Spleen (tissue), 7 donors: ENCODE measurements around the gene PAN2.

Experiments
- POLR2A ChIP-seq, 3 donors: fragments of 450-650 bp; IDR thresholded peaks; one replicate each; pipeline ENCODE4 v1.5.1; 2017; ENCODE audit warnings: antibody characterized with exemption in 3 of 3, mild to moderate bottlenecking in 1 of 3
- TF ChIP-seq, protein P1 (sequence below), 11 experiments: fragments of 200-600 bp in 7 of 11; fragments of 450-650 bp in 4 of 11; sonication (generic) in 4 of 11; IDR thresholded peaks in 8 of 11; conservative IDR thresholded peaks in 3 of 11; 1 replicate in 7 of 11; 2 replicates in 4 of 11; pipeline versions ENCODE4 v1.4.0 to v1.8.0; 2016 to 2021; ENCODE audit warnings: antibody characterized with exemption in 11 of 11, inconsistent platforms in 4 of 11, mild to moderate bottlenecking in 1 of 11
- donor health status: DM: no; HTN: no; CAD: no; lungs with moderate emphysema.
- donor health status: DM: no; HTN: no; CAD: no.
- donor health status: DM: no; HTN: no; CAD: no.

DNA sequence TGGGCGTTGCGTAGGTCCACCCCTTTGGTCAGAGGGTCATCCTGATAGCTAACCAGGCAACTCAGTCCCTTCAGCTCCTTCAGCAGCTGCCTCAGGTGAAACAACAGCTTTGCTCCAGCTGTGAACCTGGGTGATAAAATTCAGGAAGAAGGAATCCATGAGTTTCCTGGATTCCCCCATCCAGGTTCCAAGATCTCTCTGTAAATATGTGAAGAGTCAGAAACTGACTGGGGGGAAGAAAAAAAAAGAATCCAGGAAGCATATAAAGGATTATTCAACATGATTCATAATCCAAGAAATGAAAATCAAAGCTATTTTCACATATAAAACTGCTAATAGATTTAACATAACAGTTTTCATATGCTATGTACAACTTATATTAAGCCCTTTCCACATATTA lies 17.5 kb upstream of the PAN2 start:
- TF ChIP-seq POLR2A (IDR thresholded peaks at IDR 0.05), result no peak
- TF ChIP-seq, protein P1, sequence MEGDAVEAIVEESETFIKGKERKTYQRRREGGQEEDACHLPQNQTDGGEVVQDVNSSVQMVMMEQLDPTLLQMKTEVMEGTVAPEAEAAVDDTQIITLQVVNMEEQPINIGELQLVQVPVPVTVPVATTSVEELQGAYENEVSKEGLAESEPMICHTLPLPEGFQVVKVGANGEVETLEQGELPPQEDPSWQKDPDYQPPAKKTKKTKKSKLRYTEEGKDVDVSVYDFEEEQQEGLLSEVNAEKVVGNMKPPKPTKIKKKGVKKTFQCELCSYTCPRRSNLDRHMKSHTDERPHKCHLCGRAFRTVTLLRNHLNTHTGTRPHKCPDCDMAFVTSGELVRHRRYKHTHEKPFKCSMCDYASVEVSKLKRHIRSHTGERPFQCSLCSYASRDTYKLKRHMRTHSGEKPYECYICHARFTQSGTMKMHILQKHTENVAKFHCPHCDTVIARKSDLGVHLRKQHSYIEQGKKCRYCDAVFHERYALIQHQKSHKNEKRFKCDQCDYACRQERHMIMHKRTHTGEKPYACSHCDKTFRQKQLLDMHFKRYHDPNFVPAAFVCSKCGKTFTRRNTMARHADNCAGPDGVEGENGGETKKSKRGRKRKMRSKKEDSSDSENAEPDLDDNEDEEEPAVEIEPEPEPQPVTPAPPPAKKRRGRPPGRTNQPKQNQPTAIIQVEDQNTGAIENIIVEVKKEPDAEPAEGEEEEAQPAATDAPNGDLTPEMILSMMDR (IDR thresholded peaks at IDR 0.05 in 8 of 11, conservative IDR thresholded peaks at IDR 0.05 in 3 of 11), result no peak
